ENCODE measurements around the gene TFPI.

GRCh38 chr2:187549951-187550555 lies 4.2 kb downstream of the TFPI start:
- no peak for TF ChIP-seq CTCF (IDR thresholded peaks at IDR 0.05)
- no peak for TF ChIP-seq POLR2AphosphoS5 (IDR thresholded peaks at IDR 0.05)
- no peak for TF ChIP-seq POLR2A (IDR thresholded peaks at IDR 0.05)

All from transverse colon (tissue), 4 donors.